Bronchial epithelial cell (primary cell): ENCODE results near the gene SH3TC2. TPM values are rescaled to one million over a fixed set of nuclear protein-coding genes. Genes with fewer than 3 reads are reported as not detected.

Experiments used
- DNase-seq: peaks from one replicate; pipeline ENCODE4 v3.0.0-alpha.2; 2010; ENCODE audit warnings: low read depth
- FAIRE-seq: peaks from 2 replicates; lab custom pipeline; 2011; peaks lifted over from hg19 to GRCh38; lab: Jason Lieb, UNC
- H3K27me3 ChIP-seq: 2 replicates; pipeline ENCODE4 v1.5.1; 2011; ENCODE audit warnings: low read length; ENCODE audit not compliant: control insufficient read depth, insufficient read depth
- H3K36me3 ChIP-seq: 2 replicates; pipeline ENCODE4 v1.5.1; 2011; ENCODE audit warnings: low read length; ENCODE audit not compliant: control insufficient read depth, insufficient read depth
- H3K4me3 ChIP-seq: 2 replicates; pipeline ENCODE4 v1.5.1; 2011; ENCODE audit warnings: mild to moderate bottlenecking, low read depth, low read length, control low read depth
- total RNA-seq: library from RNA; depleted of rRNA; stranded (reverse); fragments of >200 nt; gene quantifications from 2 replicates; pipeline ENCODE4 v1.2.1, GENCODE V29; 2014
- TF ChIP-seq, protein P1 (sequence below): IDR thresholded peaks from 2 replicates; pipeline ENCODE4 v1.5.1; 2011; ENCODE audit warnings: mild to moderate bottlenecking, moderate library complexity, low read length, control low read depth, inconsistent platforms; ENCODE audit not compliant: insufficient read depth, severe bottlenecking

Gene SH3TC2
- total RNA-seq, 1 donor from 2014 or later: 4.7 TPM

- no peaks in the 10 kb centered on the region for H3K36me3 ChIP-seq
- no peak for FAIRE-seq
These were observed 14.1 kb downstream of the SH3TC2 start for GRCh38 chr5:149048811-149049210.

DNA sequence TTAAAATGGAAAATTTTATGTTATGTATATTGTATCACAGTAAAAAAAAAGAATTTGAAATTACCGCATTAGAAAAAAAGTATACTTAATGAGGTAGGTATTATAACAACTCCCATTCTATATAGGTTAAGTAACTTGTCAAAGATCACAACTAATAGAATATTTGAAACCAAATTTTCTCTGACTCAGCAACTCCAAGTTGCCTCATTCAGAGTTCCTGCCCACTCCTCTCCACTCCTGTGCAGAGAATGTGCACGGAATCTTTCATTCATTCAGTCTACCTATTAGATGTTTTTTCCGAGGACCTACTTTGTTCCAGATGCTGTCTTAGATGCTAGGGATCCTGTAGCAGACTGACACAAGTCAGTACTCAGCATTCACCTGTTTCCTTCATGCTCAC is 15.4 kb downstream of the SH3TC2 start:
- no peak for DNase-seq
- Histone ChIP-seq H3K4me3 (no peak overlapping the region), H3K36me3 (no peaks in the 10 kb centered on the region), H3K27me3 (no peaks in the 10 kb centered on the region)
- FAIRE-seq: no peak
- TF ChIP-seq, protein P1, sequence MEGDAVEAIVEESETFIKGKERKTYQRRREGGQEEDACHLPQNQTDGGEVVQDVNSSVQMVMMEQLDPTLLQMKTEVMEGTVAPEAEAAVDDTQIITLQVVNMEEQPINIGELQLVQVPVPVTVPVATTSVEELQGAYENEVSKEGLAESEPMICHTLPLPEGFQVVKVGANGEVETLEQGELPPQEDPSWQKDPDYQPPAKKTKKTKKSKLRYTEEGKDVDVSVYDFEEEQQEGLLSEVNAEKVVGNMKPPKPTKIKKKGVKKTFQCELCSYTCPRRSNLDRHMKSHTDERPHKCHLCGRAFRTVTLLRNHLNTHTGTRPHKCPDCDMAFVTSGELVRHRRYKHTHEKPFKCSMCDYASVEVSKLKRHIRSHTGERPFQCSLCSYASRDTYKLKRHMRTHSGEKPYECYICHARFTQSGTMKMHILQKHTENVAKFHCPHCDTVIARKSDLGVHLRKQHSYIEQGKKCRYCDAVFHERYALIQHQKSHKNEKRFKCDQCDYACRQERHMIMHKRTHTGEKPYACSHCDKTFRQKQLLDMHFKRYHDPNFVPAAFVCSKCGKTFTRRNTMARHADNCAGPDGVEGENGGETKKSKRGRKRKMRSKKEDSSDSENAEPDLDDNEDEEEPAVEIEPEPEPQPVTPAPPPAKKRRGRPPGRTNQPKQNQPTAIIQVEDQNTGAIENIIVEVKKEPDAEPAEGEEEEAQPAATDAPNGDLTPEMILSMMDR: no peak

More at GRCh38 chr5:149048811-149049210, 14.1 kb downstream of the SH3TC2 start:
- TF ChIP-seq, protein P1: no peak
- H3K4me3 ChIP-seq: no peak overlapping the region
- no peak for DNase-seq
- no peaks in the 10 kb centered on the region for H3K27me3 ChIP-seq

DNA sequence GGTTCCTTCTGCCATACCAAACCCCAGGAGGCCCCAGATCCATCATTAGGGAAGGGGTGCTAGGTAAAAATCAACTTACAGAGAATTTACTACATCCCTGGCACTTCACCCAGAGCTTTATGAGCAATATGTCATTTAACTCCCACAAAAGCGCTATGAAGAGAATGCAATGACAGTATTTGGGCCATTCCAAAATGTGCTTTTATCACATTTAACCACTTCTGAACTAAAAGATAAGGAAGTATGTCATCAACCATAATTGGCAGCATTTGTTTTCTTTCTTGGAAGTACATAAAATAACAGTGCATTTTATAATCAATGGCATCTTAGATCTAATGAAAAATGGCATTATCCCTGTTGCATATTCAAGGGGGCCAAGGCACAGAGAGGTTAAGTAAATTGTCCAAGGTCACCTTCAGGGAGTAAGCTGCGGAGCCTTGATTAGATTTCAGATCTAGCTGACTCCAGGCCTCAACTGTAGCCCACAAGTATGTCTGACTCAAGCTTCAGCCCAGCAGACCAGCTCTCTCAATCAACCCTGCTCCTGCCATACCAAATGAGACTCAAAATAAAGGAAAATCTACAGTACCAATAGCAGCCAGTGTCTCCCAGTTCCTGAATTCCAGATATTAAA is 16.5 kb downstream of the SH3TC2 start:
- TF ChIP-seq, protein P1: no peak
- DNase-seq: no peak
- no peak for FAIRE-seq
- no peak overlapping the region for H3K4me3 ChIP-seq
- no peaks in the 10 kb centered on the region for H3K36me3 ChIP-seq
- no peaks in the 10 kb centered on the region for H3K27me3 ChIP-seq

GRCh38 chr5:149045089-149045460 is 17.8 kb downstream of the SH3TC2 start:
- TF ChIP-seq, protein P1: no peak
- no peaks in the 10 kb centered on the region for H3K36me3 ChIP-seq
- FAIRE-seq (no peak), DNase-seq (no peak)
- H3K4me3 ChIP-seq: no peak overlapping the region
- H3K27me3 ChIP-seq: no peaks in the 10 kb centered on the region

- FAIRE-seq (no peak), DNase-seq (no peak)
- H3K27me3 ChIP-seq: no peaks in the 10 kb centered on the region
- no peaks in the 10 kb centered on the region for H3K36me3 ChIP-seq
- TF ChIP-seq, protein P1: no peak
- no peak overlapping the region for H3K4me3 ChIP-seq
These were observed 18.3 kb downstream of the SH3TC2 start for GRCh38 chr5:149044453-149045088.
